Ectodermal cell (in vitro differentiated cells): ENCODE data around the gene LZTFL1.

ENCODE experiments used
- H3K27ac ChIP-seq: 2 replicates; pipeline ENCODE4 v1.7.0; 2013; ENCODE audit warnings: mild to moderate bottlenecking, low read depth, low read length; ENCODE audit not compliant: insufficient read depth, poor library complexity, severe bottlenecking
- H3K27me3 ChIP-seq: 2 replicates; pipeline ENCODE4 v1.7.0; 2013; ENCODE audit warnings: mild to moderate bottlenecking, low read length; ENCODE audit not compliant: insufficient read depth, control insufficient read depth, poor library complexity, severe bottlenecking
- H3K36me3 ChIP-seq: one replicate; pipeline ENCODE4 v1.7.0; 2013; ENCODE audit warnings: low read length; ENCODE audit not compliant: control insufficient read depth, insufficient read depth
- H3K4me1 ChIP-seq: one replicate; pipeline ENCODE4 v1.7.0; 2013; ENCODE audit warnings: low read length; ENCODE audit not compliant: control insufficient read depth, insufficient read depth
- H3K4me3 ChIP-seq: 2 replicates; pipeline ENCODE4 v1.7.0; 2013; ENCODE audit warnings: low read depth, low read length, control low read depth; ENCODE audit not compliant: insufficient read depth
- H3K9me3 ChIP-seq: 2 replicates; pipeline ENCODE4 v1.7.0; 2013; ENCODE audit warnings: mild to moderate bottlenecking, low read length, moderate library complexity; ENCODE audit not compliant: control insufficient read depth
- WGBS, 2 experiments: methylation state at CpG; one replicate each; pipeline ENCODE4 v1.1.7; 2013; ENCODE audit warnings: missing lambda C conversion rate in 2 of 2; 5-methylcytosine and 5-hydroxymethylcytosine counted together

Gene LZTFL1

DNA sequence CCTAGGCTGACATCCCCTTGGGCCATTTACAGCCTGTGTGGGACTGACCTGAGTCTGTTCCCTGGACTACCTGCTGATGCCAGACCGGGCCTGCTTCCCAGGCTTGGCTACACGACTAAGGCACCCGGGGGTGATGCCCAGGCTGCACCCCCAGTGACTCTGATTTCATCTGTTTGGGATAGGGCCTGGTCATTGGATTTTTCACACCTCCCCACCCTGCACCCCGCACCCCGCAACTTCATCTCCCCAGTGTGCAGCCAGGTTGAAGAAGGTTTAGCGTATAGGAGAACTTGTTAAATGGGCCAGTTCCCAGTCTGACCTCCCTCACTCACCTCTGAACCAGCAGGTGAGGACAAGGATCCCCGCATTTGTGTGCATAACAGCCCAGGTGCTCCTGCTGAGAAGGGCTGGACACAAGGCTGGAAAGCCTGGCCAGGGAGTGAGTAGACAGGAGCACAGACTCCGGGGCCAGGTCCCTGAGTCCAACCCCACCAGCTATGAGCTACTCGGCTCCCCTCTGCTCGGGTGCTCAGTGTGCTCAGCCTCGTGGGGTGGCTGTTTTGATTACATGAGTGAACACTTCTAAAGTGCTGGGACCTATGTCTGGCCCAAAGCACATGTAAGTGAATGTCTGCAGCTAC, 64.1 kb downstream of the LZTFL1 start:
- no peak overlapping the region for H3K4me3 ChIP-seq
- no peaks in the 10 kb centered on the region for H3K36me3 ChIP-seq
- no peaks in the 10 kb centered on the region for H3K9me3 ChIP-seq
- 93 to 96% methylated on average over 11 of the region's 11 CpGs for WGBS, 2 experiments
- no peak overlapping the region for H3K27ac ChIP-seq
- no peaks in the 10 kb centered on the region for H3K27me3 ChIP-seq
- no peaks in the 10 kb centered on the region for H3K4me1 ChIP-seq

- H3K36me3 ChIP-seq = no peaks in the 10 kb centered on the region
- no peaks in the 10 kb centered on the region for H3K4me1 ChIP-seq
- H3K4me3 ChIP-seq = no peak overlapping the region
- H3K27ac ChIP-seq = no peak overlapping the region
- WGBS, 2 experiments = 93 to 94% methylated on average over 8 of the region's 8 CpGs
- no peaks in the 10 kb centered on the region for H3K9me3 ChIP-seq
- H3K27me3 ChIP-seq = no peaks in the 10 kb centered on the region
Measured at GRCh38 chr3:45777111-45777745, 64.7 kb downstream of the LZTFL1 start.

- H3K36me3 ChIP-seq = no peaks in the 10 kb centered on the region
- 90 to 92% methylated on average over 8 of the region's 8 CpGs for WGBS, 2 experiments
- no peaks in the 10 kb centered on the region for H3K9me3 ChIP-seq
- H3K27me3 ChIP-seq = no peaks in the 10 kb centered on the region
- H3K27ac ChIP-seq = no peak overlapping the region
- H3K4me1 ChIP-seq = no peaks in the 10 kb centered on the region
- no peak overlapping the region for H3K4me3 ChIP-seq
Measured at GRCh38 chr3:45776611-45777010, 65.3 kb downstream of the LZTFL1 start.

DNA sequence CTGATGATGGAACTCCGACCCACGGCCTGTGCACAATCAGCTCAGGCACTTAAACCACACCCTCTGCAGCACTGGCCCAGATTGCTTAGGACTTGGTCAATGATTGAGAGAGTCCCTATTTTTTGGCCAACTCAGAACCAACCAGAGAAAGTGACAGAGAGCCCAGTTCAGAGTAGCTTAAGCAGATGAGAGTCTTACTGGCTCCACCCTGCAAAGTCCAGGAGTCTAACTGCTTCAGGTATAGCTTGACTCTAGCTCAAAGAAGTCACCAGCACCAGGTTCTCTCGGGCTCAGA, 65.7 kb downstream of the LZTFL1 start:
- Histone ChIP-seq H3K4me3 (no peak overlapping the region), H3K27me3 (no peaks in the 10 kb centered on the region), H3K36me3 (no peaks in the 10 kb centered on the region), H3K4me1 (no peaks in the 10 kb centered on the region), H3K9me3 (no peaks in the 10 kb centered on the region), H3K27ac (no peak overlapping the region)
- 86 to 91% methylated on average over 3 of the region's 3 CpGs for WGBS, 2 experiments

DNA sequence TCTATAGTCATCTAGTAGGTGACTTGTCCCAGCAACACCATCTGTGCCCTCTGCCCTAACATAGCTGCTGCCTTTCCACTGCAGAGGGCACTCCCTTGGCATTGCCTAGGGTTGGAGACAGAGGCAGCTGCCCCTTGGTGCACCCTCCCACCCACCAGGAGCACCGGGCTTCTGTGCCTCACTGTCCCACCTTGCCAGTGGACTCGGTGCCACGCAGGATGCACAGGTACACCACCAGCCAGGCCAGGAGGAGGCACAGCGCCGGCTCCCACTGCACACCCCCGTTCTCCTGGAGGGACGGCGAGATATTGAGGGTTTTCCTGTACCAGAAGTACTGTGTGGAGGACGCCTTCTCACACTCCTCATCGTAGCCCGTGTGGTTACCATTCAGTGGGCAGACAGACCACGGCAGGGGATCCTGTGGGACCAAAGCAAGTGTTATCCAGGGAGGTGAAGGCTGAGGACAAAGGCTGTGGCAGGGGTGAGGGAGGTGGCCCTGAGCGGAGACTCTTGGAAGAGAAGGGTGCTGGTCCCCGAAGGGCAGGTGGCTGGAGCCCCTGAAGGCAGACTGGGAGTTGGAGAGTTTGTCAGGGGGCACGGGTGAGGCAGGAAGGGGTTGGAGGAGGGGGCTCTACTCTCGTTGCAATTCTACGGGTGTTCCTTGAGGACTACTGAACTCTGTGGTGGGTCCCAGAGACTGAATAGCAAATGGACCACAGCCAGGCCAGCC, 66.2 kb downstream of the LZTFL1 start:
- no peaks in the 10 kb centered on the region for H3K27me3 ChIP-seq
- 93 to 94% methylated on average over 17 of the region's 17 CpGs for WGBS, 2 experiments

DNA sequence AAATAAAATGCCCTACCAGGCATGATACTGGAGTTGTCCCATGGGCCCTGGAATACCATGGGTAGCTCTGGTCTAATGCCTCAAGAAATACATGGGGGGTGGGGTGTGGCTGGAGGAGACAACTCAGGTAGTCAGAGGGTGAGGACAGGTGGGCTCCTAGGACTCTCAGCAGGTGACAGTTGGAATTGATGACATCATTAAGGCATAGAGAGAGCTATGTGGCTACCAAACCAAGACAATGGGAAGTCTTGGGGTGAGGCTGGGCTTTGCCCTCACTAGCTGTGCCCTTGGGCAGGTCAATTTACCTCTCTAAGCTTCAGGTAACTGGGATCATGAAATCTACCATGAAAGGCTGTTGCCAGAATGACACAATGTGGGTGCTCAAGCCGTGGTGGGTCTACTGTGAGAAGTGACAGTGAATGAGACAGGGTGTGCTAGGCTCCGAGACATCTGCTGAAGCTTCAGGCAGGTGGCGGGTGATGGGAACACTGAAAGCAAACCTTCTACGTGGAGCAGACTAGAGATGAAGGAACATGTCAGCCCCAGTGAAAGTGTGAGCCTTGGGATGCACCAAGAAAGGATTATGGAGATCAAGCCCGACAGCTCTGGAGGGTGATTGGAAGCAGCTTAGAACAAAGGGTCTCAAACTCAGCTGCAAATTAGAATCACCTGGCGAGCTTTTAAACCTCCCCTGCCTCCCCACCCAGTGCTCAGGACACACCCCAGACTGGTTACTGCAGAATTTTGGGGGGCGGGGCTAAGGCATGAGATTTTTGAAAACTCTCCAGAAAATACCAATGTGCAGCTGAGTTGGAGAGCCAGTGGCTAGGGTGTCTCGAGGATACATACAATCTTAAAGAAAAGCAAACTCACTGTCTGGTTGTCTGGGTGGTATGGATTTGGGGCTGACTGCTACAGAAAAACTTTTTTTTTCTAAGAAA, 67.1 kb downstream of the LZTFL1 start:
- H3K4me3 ChIP-seq = no peak overlapping the region
- 86 to 87% methylated on average over 7 to 8 of the region's 8 CpGs for WGBS, 2 experiments
- no peaks in the 10 kb centered on the region for H3K4me1 ChIP-seq
- H3K27me3 ChIP-seq = no peaks in the 10 kb centered on the region
- no peaks in the 10 kb centered on the region for H3K9me3 ChIP-seq
- no peak overlapping the region for H3K27ac ChIP-seq
- H3K36me3 ChIP-seq = no peaks in the 10 kb centered on the region

More for the DNA sequence above, 66.2 kb downstream of the LZTFL1 start:
- H3K36me3 ChIP-seq = no peaks in the 10 kb centered on the region
- no peak overlapping the region for H3K27ac ChIP-seq
- H3K4me1 ChIP-seq = no peaks in the 10 kb centered on the region
- H3K4me3 ChIP-seq = no peak overlapping the region
- H3K9me3 ChIP-seq = no peaks in the 10 kb centered on the region

DNA sequence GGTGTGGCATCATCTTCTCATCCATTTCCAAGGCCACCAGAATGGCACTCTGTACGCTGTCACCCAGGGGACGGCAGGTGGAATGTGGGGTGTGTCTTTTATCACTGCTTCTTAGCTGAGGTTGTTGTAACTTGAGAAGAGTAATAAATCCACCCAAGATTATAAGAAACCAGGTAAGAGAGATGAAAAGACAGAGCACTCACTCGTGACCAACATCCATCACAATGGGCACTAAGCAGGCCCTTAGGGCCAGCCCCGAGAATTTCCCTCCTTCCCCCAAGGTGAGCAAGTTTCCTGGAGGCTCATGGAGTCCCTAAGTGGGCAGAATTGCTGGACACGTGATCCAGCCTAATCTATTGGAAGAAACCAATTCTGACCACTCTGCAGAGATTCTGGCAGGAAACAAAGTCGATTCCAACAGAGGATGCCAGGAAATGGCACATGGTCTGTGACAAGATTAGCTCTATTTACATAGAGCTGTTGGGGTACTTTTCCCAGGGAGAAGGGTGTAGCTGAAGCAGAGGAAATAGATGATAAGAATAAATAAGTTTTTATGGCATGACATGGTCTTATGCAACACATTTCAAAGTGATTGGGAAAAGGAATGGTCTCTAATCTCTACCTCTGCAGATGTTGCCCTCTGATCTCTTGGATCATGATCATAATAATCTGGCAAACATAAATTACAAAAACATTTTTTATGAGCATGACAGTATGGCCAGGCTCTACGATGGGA, 68.0 kb downstream of the LZTFL1 start:
- no peaks in the 10 kb centered on the region for H3K36me3 ChIP-seq
- H3K9me3 ChIP-seq = no peaks in the 10 kb centered on the region
- no peak overlapping the region for H3K4me3 ChIP-seq
- no peak overlapping the region for H3K27ac ChIP-seq
- no peaks in the 10 kb centered on the region for H3K27me3 ChIP-seq
- no peaks in the 10 kb centered on the region for H3K4me1 ChIP-seq
- 90 to 92% methylated on average over 5 to 7 of the region's 7 CpGs for WGBS, 2 experiments
